ENCODE measurements around the gene FYB2. TPM values are rescaled to one million over a fixed set of nuclear protein-coding genes. Genes with fewer than 3 reads are reported as not detected.

FYB2 gene
- total RNA-seq, 1 experiment from 2014 or later: 0.48 TPM

DNA sequence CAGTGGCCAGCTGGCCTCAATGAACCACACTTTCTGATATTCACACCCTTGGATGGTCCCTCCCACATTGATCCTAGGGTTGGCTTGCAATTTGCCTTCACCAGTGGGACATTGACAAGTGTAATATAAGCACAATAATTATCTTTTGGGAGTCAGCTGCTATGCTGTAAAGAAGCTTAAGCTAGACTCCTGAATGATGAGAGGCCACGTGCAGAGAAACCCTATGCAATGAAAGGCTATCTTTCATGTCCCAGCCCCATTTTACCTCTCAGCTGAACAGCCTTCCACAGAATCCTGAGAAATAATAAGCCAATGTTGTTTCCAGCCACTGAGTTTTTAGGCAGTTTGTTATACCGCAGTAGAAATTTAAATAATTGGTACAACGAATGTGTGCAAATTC, 24.3 kb upstream of the FYB2 start:
- Histone ChIP-seq H2AFZ (ENCODE audit: low read length) (no peak overlapping the region), H2BK5ac (ENCODE audit: insufficient read length, low read length) (no peak overlapping the region), H4K91ac (ENCODE audit: insufficient read length, low read depth, low read length) (no peak overlapping the region), H3K56ac (ENCODE audit: insufficient read length, low read depth, low read length) (no peak overlapping the region), H3K27me3 (ENCODE audit: insufficient read depth, low read length) (no peaks in the 10 kb centered on the region), H3K27ac (ENCODE audit: insufficient read length, low read depth, low read length) (no peak overlapping the region), H4K5ac (ENCODE audit: insufficient read length, low read depth, low read length) (no peak overlapping the region), H3K4me2 (ENCODE audit: insufficient read depth, insufficient read length, low read length) (no peak overlapping the region), H3K23ac (ENCODE audit: insufficient read length, low read depth, low read length) (no peak overlapping the region), H2BK12ac (ENCODE audit: insufficient read length, low read depth, low read length) (no peak overlapping the region), H3K9ac (ENCODE audit: extremely low read depth, insufficient read length, low read length) (no peak overlapping the region), H3K23me2 (ENCODE audit: insufficient read length, low read depth, low read length, poor library complexity, severe bottlenecking) (no peaks in the 10 kb centered on the region), H3K18ac (ENCODE audit: insufficient read length, low read depth, low read length) (no peak overlapping the region), H3K14ac (ENCODE audit: insufficient read depth, low read length) (no peak overlapping the region), H3K9me3 (ENCODE audit: control insufficient read depth, low read depth, low read length) (no peaks in the 10 kb centered on the region), H3K79me1 (ENCODE audit: insufficient read depth, low read depth, low read length, poor library complexity, severe bottlenecking) (no peaks in the 10 kb centered on the region), H2BK15ac (ENCODE audit: low read depth, low read length) (no peak overlapping the region), H3K4me1 (ENCODE audit: insufficient read depth, low read length) (no peaks in the 10 kb centered on the region), H2BK20ac (ENCODE audit: low read depth, low read length, poor library complexity, severe bottlenecking) (no peak overlapping the region), H4K20me1 (ENCODE audit: control insufficient read depth, insufficient read depth, insufficient read length) (no peaks in the 10 kb centered on the region), H2BK120ac (ENCODE audit: low read depth, low read length, poor library complexity, severe bottlenecking) (no peak overlapping the region), H4K8ac (replicated peaks; ENCODE audit: insufficient read length, low read depth, low read length) (no peak overlapping the region), H3K4ac (ENCODE audit: low read depth, low read length) (no peak overlapping the region), H3T11ph (ENCODE audit: low read length) (no peak overlapping the region), H2AK5ac (ENCODE audit: insufficient read length, low read length) (no peak overlapping the region), H3K79me2 (ENCODE audit: insufficient read depth, low read length) (no peaks in the 10 kb centered on the region)
- peaks cover 15 to 18% of the 10 kb centered on the region in 2 experiments for H3K4me1 Mint-ChIP-seq
- no peak for DNase-seq
- no CpG with 5 or more reads among the region's 3 CpGs for WGBS (ENCODE audit: extremely low coverage, insufficient read length, low lambda C conversion rate)
- H3K4me3 Mint-ChIP-seq: no peak overlapping the region
- H3K27ac Mint-ChIP-seq: no peak overlapping the region
- TF ChIP-seq, protein P1, sequence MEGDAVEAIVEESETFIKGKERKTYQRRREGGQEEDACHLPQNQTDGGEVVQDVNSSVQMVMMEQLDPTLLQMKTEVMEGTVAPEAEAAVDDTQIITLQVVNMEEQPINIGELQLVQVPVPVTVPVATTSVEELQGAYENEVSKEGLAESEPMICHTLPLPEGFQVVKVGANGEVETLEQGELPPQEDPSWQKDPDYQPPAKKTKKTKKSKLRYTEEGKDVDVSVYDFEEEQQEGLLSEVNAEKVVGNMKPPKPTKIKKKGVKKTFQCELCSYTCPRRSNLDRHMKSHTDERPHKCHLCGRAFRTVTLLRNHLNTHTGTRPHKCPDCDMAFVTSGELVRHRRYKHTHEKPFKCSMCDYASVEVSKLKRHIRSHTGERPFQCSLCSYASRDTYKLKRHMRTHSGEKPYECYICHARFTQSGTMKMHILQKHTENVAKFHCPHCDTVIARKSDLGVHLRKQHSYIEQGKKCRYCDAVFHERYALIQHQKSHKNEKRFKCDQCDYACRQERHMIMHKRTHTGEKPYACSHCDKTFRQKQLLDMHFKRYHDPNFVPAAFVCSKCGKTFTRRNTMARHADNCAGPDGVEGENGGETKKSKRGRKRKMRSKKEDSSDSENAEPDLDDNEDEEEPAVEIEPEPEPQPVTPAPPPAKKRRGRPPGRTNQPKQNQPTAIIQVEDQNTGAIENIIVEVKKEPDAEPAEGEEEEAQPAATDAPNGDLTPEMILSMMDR (conservative IDR thresholded peaks at IDR 0.05): no peak
- peaks cover 0 to 5% of the 10 kb centered on the region in 2 experiments; a peak in 1 of 5 replicates for H3K9me3 Mint-ChIP-seq
- H3K36me3 Mint-ChIP-seq (ENCODE audit: insufficient read depth in 1 of 3, low read depth in 3 of 3): peaks cover 0 to 5% (median 0%) of the 10 kb centered on the region in 3 experiments; a peak in 1 of 7 replicates
- H3K27me3 Mint-ChIP-seq (ENCODE audit: low read depth): peaks cover 31% of the 10 kb centered on the region

Data from H9 (cell line).